ENCODE measurements around the gene ADAMTS7. TPM values are rescaled to one million over a fixed set of nuclear protein-coding genes. Genes with fewer than 3 reads are reported as not detected.

ADAMTS7 gene
- total RNA-seq, 1 experiment from 2014 or later, result 23.1 TPM

DNA sequence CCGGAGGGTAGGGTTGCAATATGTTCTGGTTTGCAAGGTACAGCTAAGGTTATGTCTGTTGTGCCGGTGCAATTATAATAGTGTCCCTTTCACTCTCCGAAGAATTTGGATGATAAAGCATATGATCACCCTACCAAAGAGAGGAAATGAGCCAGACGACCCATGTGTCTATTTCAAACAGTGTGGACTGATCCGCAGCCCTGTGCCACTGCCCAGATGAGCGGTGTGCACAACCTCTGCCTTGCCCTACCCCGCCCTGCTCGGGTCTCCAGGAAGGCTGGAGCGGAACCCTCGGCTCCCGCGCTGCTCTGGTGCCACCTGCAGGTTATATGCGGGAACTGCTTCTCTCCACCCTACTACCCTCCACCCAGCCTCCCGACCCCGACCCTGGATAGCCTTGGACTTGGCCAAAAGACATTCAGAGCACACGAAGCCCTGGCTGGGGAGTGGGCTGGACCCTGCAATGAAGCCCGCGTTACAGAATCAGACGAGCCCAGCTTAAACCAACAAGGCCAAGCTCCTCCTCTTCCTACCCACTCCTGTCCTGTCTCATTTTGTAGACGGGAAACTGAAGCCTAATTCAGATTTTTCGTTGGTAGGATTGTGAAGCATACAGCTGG is 101.9 kb downstream of the ADAMTS7 start:
- H4K20me1 ChIP-seq (ENCODE audit: control insufficient read depth, insufficient read depth, insufficient read length), result no peaks in the 10 kb centered on the region
- no peak overlapping the region for H3K4me2 ChIP-seq (ENCODE audit: insufficient read depth, insufficient read length, low read length)
- H3K23me2 ChIP-seq (ENCODE audit: insufficient read length, low read depth, low read length, poor library complexity, severe bottlenecking), result no peaks in the 10 kb centered on the region
- H2BK20ac ChIP-seq (ENCODE audit: low read depth, low read length, poor library complexity, severe bottlenecking), result no peak overlapping the region
- no peak overlapping the region for H3K27ac ChIP-seq (ENCODE audit: insufficient read length, low read depth, low read length)
- no peak overlapping the region for H2BK12ac ChIP-seq (ENCODE audit: insufficient read length, low read depth, low read length)
- no peaks in the 10 kb centered on the region for H3K79me2 ChIP-seq (ENCODE audit: insufficient read depth, low read length)
- H3T11ph ChIP-seq (ENCODE audit: low read length), result no peak overlapping the region
- H3K27me3 ChIP-seq (ENCODE audit: insufficient read depth, low read length), result no peaks in the 10 kb centered on the region
- peak; percentile 86 for DNase-seq
- no peak overlapping the region for H3K18ac ChIP-seq (ENCODE audit: insufficient read length, low read depth, low read length)
- H3K23ac ChIP-seq (ENCODE audit: insufficient read length, low read depth, low read length), result no peak overlapping the region
- H3K36me3 Mint-ChIP-seq (ENCODE audit: insufficient read depth in 1 of 3, low read depth in 3 of 3), result peaks cover 2 to 6% (median 3%) of the 10 kb centered on the region in 3 experiments; a peak in 6 of 7 replicates
- no peak overlapping the region for H2AK5ac ChIP-seq (ENCODE audit: insufficient read length, low read length)
- no peak overlapping the region for H4K8ac ChIP-seq (replicated peaks; ENCODE audit: insufficient read length, low read depth, low read length)
- no peak overlapping the region for H3K9ac ChIP-seq (ENCODE audit: extremely low read depth, insufficient read length, low read length)
- H3K79me1 ChIP-seq (ENCODE audit: insufficient read depth, low read depth, low read length, poor library complexity, severe bottlenecking), result no peaks in the 10 kb centered on the region
- H2BK120ac ChIP-seq (ENCODE audit: low read depth, low read length, poor library complexity, severe bottlenecking), result no peak overlapping the region
- no peak overlapping the region for H2BK5ac ChIP-seq (ENCODE audit: insufficient read length, low read length)
- H4K5ac ChIP-seq (ENCODE audit: insufficient read length, low read depth, low read length), result no peak overlapping the region
- H3K14ac ChIP-seq (ENCODE audit: insufficient read depth, low read length), result no peak overlapping the region
- 100% methylated on average over 1 of the region's 21 CpGs for WGBS (ENCODE audit: extremely low coverage, insufficient read length, low lambda C conversion rate)
- H4K91ac ChIP-seq (ENCODE audit: insufficient read length, low read depth, low read length), result no peak overlapping the region
- H3K56ac ChIP-seq (ENCODE audit: insufficient read length, low read depth, low read length), result no peak overlapping the region
- no peak overlapping the region for H3K4ac ChIP-seq (ENCODE audit: low read depth, low read length)
- H2BK15ac ChIP-seq (ENCODE audit: low read depth, low read length), result no peak overlapping the region
- H3K9me3 Mint-ChIP-seq, result peaks cover 15% of the 10 kb centered on the region in 2 experiments
- peaks cover 4% of the 10 kb centered on the region for H3K9me3 ChIP-seq (ENCODE audit: control insufficient read depth, low read depth, low read length)
- no peak overlapping the region for H3K4me3 Mint-ChIP-seq
- H3K27ac Mint-ChIP-seq, result no peak overlapping the region
- H3K4me1 ChIP-seq (ENCODE audit: insufficient read depth, low read length), result no peaks in the 10 kb centered on the region
- TF ChIP-seq, protein P1, sequence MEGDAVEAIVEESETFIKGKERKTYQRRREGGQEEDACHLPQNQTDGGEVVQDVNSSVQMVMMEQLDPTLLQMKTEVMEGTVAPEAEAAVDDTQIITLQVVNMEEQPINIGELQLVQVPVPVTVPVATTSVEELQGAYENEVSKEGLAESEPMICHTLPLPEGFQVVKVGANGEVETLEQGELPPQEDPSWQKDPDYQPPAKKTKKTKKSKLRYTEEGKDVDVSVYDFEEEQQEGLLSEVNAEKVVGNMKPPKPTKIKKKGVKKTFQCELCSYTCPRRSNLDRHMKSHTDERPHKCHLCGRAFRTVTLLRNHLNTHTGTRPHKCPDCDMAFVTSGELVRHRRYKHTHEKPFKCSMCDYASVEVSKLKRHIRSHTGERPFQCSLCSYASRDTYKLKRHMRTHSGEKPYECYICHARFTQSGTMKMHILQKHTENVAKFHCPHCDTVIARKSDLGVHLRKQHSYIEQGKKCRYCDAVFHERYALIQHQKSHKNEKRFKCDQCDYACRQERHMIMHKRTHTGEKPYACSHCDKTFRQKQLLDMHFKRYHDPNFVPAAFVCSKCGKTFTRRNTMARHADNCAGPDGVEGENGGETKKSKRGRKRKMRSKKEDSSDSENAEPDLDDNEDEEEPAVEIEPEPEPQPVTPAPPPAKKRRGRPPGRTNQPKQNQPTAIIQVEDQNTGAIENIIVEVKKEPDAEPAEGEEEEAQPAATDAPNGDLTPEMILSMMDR (conservative IDR thresholded peaks at IDR 0.05), result peak; percentile 87
- peaks cover 42% of the 10 kb centered on the region for H3K27me3 Mint-ChIP-seq (ENCODE audit: low read depth)
- no peak overlapping the region for H2AFZ ChIP-seq (ENCODE audit: low read length)
- peaks cover 4 to 5% of the 10 kb centered on the region in 2 experiments for H3K4me1 Mint-ChIP-seq

Other genes starting within 250 kb of the ADAMTS7 start
- gene CHRNA5, start 245.9 kb downstream of the ADAMTS7 start, total RNA-seq (2021), result 16.5 and 21.6 TPM in 2 replicates
- gene CHRNA3, start 190.5 kb downstream of the ADAMTS7 start, total RNA-seq (2021), result 0.81 and 1.1 TPM in 2 replicates
- gene CHRNB4, start 170.3 kb downstream of the ADAMTS7 start, total RNA-seq (2021), result 1.9 TPM in 2 replicates
- gene MORF4L1, start 61.4 kb upstream of the ADAMTS7 start, total RNA-seq (2021), result 544 and 553 TPM in 2 replicates
- gene CTSH, start 133.6 kb upstream of the ADAMTS7 start, total RNA-seq (2021), result 15.5 and 16.8 TPM in 2 replicates